Measurements from ENCODE around the gene BFSP2.
"Not testable (repeated sequence)": the region's sequence is repeated elsewhere in the genome, so short reads cannot be mapped to it uniquely, and the experiment has no call there.

BFSP2 gene

DNA sequence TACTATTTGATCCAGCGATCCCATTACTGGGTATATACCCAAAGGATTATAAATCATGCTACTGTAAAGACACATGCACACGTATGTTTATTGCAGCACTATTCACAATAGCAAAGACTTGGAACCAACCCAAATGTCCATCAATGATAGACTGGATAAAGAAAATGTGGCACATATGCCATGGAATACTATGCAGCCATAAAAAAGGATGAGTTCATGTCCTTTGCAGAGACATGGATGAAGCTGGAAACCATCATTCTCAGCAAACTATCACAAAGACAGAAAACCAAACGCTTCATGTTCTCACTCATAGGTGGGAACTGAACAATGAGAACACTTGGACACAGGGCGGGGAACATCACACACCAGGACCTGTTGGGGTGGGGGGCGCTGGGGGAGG lies 82.6 kb downstream of the BFSP2 start:
- DNase-seq: not testable (repeated sequence)

GRCh38 chr3:133486658-133487057 lies 86.8 kb downstream of the BFSP2 start:
- no peak for DNase-seq

DNA sequence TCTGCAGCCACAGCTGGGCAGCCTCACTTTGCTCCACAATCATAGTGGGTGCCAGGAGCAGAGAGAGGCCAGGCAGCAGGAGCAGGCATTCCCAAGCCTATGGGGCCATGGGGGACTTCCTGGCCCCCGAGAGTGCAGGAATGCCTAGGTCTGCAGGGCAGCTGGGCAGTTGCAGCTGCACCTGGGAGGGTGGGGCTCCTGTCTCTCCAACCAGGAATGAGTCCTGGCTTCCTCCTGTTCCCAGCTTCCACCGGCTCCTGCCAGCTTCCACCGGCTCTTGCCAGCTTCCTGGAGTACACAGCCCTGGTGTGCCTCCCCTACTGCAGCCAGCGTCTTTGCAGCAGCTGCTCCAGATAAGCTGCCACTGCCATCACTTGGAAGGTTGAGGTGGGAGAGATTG lies 87.3 kb downstream of the BFSP2 start:
- DNase-seq: no peak

- no peak for DNase-seq
Measured at GRCh38 chr3:133487920-133488540, 88.2 kb downstream of the BFSP2 start.

DNA sequence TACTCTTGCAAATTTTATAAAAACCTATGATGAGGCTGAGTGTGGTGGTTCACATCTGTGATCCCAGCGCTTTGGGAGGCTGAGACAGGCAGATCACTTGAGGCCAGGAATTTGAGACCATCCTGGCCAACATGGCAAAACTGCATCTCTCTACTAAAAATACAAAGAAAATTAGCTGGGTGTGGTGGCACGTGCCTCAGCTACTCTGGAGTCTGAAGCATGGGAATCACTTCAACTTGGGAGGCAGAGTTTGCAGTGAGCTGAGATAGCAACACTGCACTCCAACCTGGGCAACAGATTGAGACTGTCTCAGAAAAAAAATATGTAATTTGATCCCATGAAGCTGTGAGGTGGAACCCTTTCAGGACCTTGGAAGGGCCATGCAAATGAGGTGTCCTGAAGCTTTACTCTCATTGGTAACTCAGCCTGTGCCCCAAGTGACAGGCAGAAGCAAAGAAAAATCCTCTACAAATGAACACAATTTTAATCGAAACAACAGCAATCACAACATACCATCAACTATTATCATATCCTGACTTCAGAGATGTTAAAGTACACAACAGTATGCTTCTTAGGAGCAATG lies 89.0 kb downstream of the BFSP2 start:
- DNase-seq: no peak

DNA sequence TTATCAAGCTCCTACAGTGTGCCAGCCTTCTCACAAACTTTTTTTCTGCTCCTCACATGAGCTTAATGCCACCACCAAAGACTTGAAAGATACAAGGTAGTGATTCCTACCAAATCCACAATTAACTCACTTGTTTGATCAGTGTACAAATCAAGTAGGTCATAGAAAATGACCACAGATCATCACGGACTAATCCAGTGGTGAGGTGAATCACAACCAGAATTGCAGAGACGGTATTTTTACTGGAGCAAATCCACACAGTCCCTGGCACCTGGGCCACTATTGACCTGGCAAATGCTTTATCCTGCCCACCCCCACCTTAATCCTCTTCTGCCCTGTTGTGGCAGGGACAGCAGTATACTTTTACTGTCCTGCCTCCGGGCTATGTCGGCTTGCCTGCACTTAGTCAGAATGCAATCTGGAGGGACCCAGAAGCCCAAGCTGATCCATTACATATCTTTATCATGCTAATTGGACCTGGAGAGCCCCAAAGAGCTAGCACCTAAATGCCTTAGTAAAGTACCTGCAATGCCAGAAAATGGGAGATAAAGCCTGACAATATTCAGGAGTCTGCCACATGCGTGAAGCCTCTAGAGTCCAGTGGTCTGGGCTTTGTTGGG lies 89.7 kb downstream of the BFSP2 start:
- no peak for DNase-seq

DNA sequence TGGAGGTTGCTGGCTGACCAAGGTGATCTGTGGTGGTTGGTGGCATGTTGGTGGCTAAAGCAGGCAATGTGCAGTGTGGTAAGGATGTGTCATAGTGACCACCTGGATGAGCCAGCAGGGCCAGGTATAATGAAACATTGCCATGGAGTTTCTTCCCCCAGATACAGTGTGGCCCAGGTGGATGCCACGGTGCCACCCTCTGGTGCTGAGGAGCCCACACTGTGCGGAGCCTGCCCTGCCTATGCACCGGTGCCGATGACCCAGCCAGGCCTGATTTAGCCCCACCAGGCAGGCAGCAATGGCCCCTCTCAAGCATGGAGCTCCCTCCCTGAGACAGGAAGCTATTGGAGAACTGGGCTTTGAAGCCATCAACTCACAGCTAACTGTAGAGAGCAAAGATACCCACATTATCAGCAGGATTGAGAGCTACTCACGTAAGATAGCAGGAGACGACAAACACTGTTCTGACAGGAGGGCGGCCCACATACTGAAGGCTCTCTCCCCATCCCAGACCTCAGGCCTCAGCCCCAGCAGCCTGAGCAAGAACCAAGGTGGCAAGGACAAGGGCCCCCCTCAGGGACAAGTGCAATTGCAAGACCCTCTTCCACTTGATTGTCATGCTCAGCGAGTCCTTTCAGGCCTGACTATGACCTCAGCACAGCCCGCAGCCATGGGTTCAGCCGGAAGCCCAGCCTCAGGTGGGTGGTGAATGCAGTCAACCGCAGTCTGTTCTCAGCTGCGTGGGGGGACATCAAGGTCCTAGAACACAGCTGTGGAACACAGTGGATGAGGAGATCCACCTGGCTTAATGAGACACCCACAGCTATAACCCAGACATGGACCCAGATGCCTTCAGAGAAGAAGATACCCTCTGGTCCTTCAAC lies 90.9 kb downstream of the BFSP2 start:
- no peak for DNase-seq

DNA sequence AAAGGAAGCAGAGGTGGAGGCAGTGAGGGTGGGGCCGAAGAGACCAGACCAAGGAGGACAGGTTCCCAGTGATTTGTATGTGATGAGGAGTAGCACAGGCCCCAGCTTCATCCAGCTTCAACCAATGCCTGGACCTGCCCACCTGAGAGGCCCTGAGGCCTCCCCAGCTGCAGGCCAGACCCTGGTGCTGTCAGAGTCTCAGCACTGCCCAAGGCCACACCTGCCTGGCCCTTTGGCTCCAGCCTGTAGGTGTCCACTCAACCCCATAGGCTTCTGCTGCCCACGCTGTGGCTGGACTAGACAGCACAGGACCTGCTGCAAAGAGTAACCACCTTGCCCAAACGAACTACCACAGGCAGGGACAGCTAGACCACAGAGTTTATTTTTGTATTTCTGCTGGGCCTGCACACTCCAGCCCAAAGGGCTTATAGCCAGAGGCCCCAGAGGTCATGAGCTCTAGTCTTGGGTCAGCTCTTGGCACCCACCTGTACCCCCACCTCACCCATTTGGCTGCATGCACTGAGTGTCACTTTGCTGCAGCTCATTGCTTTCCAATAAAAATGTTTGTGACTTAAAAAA lies 91.7 kb downstream of the BFSP2 start:
- no peak for DNase-seq

DNA sequence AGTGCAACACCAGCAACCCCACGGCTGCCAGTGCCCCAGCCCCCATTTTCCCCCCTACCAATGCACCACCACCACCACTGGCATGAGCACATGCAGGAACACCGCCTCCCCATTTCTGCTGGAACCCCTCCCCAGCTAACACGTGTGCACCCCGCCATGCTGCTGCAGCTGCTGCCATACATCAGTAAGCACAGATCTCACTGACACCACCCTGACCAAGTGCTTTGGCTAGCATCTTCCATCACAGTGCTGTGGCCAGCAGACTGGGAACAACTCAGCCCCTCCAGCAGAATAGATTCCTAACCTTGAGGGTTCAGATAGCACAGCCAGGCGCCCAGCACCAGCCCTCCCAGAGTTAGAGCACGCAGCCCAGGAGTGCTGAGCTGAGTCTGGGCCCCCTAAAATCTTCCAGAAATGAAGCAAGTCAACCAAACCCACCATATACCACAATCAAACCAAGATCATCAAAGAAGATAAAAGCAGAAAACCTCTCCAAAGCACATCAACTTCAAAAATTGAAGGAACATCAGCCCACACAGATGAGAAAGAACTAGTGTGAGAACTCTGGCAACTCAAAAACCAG lies 92.4 kb downstream of the BFSP2 start:
- DNase-seq: no peak

GRCh38 chr3:133494469-133494868 lies 94.6 kb downstream of the BFSP2 start:
- no peak for DNase-seq

DNA sequence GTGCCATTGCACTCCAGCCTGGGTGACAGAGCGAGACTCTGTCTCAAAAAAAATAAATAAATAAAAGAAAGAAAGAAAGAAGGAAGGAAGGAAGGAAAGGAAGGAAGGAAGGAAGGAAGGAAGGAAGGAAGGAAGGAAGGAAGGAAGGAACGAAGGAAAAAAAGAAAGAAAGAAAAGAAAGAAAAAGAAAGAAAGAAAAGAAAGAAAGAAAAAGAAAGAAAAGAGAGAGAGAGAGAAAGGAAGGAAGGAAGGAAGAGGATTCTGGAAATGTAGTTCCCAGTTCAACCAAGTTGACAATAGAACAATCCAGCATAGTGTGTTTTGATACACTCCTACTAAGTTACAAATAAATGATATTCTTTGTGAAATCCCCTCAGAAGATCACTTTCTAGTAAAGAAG lies 102.7 kb downstream of the BFSP2 start:
- DNase-seq: not testable (repeated sequence)

- no peak for DNase-seq
Measured at GRCh38 chr3:133503409-133503808, 103.6 kb downstream of the BFSP2 start.

- DNase-seq: no peak
Measured at GRCh38 chr3:133504736-133505135, 104.9 kb downstream of the BFSP2 start.

DNA sequence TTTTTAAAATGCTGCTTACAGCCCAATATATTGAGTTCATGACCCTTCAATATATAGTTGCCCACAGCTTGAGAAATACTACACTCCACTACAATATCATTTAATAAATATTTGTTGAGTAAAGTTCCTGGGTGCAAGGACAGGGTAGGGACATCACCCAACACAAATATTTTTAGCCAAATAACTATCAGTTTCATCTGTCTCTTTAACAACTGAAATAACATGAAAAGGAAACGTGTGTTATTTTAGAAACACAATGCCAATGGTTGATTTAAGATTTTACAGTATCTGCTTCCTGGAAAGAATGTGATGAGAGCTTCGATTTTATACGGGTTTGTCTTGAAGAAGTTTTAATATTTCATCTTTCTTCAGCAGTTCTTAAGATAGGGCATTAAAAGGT lies 106.0 kb downstream of the BFSP2 start:
- no peak for DNase-seq

- no peak for DNase-seq
Measured at GRCh38 chr3:133506215-133506901, 106.5 kb downstream of the BFSP2 start.

- no peak for DNase-seq
Measured at GRCh38 chr3:133509488-133509887, 109.6 kb downstream of the BFSP2 start.

- no peak for DNase-seq
Measured at GRCh38 chr3:133512416-133513089, 112.7 kb downstream of the BFSP2 start.

GRCh38 chr3:133514418-133514817 lies 114.6 kb downstream of the BFSP2 start:
- no peak for DNase-seq

DNA sequence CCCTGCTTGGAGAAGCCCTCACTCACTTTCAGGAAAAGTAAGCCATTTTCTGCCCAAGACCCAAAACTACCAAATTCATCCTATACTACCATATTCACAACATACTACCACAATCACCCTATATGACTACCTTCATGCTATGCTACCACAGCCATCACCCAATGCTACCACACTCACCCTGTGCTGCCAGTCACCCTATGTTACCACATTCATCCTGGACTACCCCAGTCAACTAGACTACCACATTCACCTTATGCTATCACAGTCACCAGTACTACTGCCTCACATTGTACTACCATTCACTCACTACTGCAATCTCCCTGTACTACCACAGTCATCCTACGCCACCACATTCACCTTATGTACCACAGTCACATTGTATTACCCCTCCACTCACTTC lies 115.3 kb downstream of the BFSP2 start:
- no peak for DNase-seq

DNA sequence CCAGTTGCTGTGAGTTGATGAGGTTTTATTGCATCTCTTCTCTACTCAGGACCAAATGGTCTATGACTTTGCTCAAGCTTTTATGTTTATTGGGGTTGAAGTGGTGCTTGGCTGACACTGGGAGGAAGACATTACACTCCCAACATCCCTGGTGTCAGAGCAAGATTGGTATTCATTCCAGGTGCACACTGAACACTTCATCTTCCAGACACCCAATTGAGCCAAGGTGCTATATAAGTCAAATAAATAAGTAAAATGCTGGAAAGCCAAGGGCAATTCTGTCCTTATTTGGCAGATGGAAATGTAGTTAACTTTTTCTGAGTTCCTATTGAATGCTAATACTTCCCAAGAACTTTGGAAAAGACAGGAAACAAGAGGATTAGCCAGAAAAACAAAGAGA lies 120.4 kb downstream of the BFSP2 start:
- no peak for DNase-seq

GRCh38 chr3:133520938-133521337 lies 121.1 kb downstream of the BFSP2 start:
- not testable (repeated sequence) for DNase-seq

DNA sequence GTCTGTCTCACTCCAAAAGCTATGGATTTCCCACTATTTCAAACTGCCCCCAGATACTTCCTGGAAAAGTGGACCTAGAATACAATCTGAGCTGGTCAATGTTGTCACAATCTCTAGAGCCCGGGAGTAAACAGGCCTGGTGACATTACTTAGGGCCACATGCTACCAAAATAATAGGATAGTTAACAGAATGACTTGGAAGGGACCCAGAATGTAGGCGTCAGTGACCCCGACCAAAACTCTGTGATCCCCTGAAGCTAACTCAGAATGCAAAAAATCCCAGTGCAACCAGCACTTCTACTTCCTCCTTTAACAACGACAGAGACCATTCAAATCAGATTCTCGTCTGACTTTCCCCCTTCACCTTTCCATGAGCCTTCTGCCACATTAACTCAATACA lies 122.1 kb downstream of the BFSP2 start:
- DNase-seq: no peak

All from retina (tissue), 1 donor.